Motor neuron (in vitro differentiated cells): ENCODE measurements around the gene LARGE1. TPM values are rescaled to one million over a fixed set of nuclear protein-coding genes. Genes with fewer than 3 reads are reported as not detected.
A peak's percentile ranks its signal among the peaks of the same experiment; 100 is the strongest.

Experiments
- ATAC-seq, 8 experiments: fragments of 200-7000 bp; cut with Tn5 transposase; replicated peaks in 6 of 8; 2 replicates each; pipeline ENCODE4 v1.8.0; 2021; ENCODE audit warnings: mild to moderate bottlenecking in 8 of 8, moderate library complexity in 8 of 8
- H3K27ac ChIP-seq, 2 donors: fragments of 250-450 bp; sonication (Bioruptor Pico); 2 replicates each; pipeline ENCODE4 v1.9.0; 2021; ENCODE audit warnings: antibody characterized with exemption in 2 of 2, mild to moderate bottlenecking in 2 of 2, moderate library complexity in 1 of 2
- H3K4me1 ChIP-seq, 2 donors: fragments of 250-450 bp; sonication (Bioruptor Pico); replicated peaks in 1 of 2; 2 replicates each; pipeline ENCODE4 v1.6.1; 2021; ENCODE audit warnings: antibody characterized with exemption in 2 of 2, mild to moderate bottlenecking in 2 of 2, moderate library complexity in 1 of 2
- H3K4me3 ChIP-seq, 5 donors: fragments of 250-450 bp; sonication (Bioruptor Pico); 2 replicates each; pipeline ENCODE4 v1.9.0; 2021; ENCODE audit warnings: antibody characterized with exemption in 5 of 5, mild to moderate bottlenecking in 5 of 5, moderate library complexity in 4 of 5
- WGBS, 10 experiments: fragments of 450-650 bp; shearing (Covaris generic); methylation state at CpG; one replicate each; pipeline ENCODE4 v1.0.0; 2022; 5-methylcytosine and 5-hydroxymethylcytosine counted together
- in situ Hi-C, 9 experiments: fragments of 400-800 bp; cut with MboI; loops; one replicate each; pipeline ENCODE4 v1.15.0; 2021; ENCODE audit warnings: low sequenced_read_pairs in 9 of 9, low pct_unique_long_range_greater_than_20kb in 2 of 9; ENCODE audit not compliant: unreplicated experiment in 9 of 9
- total RNA-seq, 8 experiments: library from RNA; unstranded; fragments of 300-600 nt; gene quantifications; 2 replicates each; pipeline versions ENCODE4 v1.2.3 to v1.2.4, GENCODE V29; 2022

LARGE1 gene
- total RNA-seq, 8 experiments from 2014 or later = 1.7 to 36.1 (median 20.6) TPM

DNA sequence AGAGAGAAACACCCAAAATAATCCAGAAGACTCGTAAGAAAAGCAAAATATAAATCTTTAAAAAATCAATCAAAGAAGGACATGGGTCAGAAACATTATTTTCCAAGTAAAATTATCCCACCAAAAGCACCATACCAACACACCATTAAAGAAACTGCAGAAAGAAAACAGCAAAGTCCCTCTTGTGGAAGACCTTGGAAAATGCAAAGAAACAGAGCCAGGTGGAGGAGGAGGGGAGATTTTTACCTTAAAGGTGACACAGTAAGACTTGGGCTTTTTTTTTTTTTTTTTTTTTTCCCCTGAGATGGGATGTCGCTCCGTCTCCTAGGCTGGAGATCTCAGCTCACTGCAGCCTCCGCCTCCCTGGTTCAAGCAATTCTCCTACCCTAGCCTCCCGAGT, 123.8 kb downstream of the LARGE1 start:
- Histone ChIP-seq H3K27ac (no peak overlapping the region), H3K4me1 (peaks cover 22 to 23% of the 10 kb centered on the region in 2 donors), H3K4me3 (no peak overlapping the region)
- in situ Hi-C loops = no loop called here
- no peak for ATAC-seq
- 67 to 93% (median 88%) methylated on average over 1 to 4 of the region's 5 CpGs; no CpG with 5 or more reads in 3 of the 10 experiments for WGBS, 10 experiments

- H3K27ac ChIP-seq = peak overlapping the region in 1 of 2 donors; percentile 38
- H3K4me3 ChIP-seq = no peak overlapping the region
- in situ Hi-C loops = no loop called here
- peaks cover 22 to 23% of the 10 kb centered on the region in 2 donors for H3K4me1 ChIP-seq
- 28 to 100% (median 59%) methylated on average over 1 to 3 of the region's 3 CpGs for WGBS, 10 experiments
- ATAC-seq = peak in 3 of 8 experiments; percentile 5 to 23 (median 6)
Observed at GRCh38 chr22:33793475-33793874, 126.8 kb downstream of the LARGE1 start.

DNA sequence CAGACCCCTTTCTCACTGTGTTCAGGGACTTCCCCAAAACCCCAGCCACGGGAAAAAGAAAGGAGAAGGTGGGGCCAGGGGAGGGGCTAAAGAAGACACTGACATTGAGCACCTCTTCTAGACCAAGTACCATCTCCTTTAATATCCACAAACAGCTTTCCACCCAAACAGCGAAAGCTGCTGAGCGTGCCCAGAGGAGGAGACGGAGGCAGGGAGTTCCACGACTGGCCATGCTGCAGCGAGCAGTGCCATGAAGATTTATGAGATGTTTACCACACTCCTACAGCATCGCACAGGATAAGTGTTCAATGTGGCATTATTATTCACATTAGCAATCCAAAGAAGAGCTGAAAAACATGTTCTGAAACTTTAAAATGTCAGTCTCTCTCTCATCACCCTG, 127.4 kb downstream of the LARGE1 start:
- H3K27ac ChIP-seq = peak overlapping the region in 1 of 2 donors; percentile 38
- 0 to 60% (median 34%) methylated on average over 1 to 4 of the region's 7 CpGs; no CpG with 5 or more reads in 5 of the 10 experiments for WGBS, 10 experiments
- peak in 5 of 8 experiments; percentile 95 to 99 (median 98) for ATAC-seq
- in situ Hi-C loops = no loop called here
- H3K4me1 ChIP-seq = peaks cover 22 to 23% of the 10 kb centered on the region in 2 donors
- H3K4me3 ChIP-seq = peak overlapping the region in 1 of 5 donors; percentile 5

DNA sequence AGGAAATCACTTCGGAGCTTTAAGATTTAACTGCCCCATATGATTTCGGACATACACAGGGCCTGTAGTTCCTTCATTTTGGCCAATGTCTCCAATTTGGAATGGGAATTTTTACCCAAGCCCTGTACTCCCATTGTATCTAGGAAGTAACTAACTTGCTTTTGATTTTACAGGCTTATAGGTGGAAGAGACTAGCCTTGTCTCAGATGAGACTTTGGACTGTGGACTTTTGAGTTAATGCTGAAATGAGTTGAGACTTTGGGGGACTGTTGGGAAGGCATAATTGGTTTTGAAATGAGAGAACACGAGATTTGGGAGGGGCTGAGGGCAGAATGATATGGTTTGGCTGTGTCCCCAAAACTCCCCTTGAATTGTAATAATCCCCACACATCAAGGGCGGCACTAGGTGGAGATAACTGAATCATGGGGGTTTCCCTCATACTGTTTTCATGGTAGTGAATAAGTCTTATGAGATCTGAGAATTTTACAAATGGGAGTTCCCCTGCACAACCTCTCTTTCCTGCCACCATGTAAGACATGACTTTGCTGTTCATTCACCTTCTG, 130.5 kb downstream of the LARGE1 start:
- in situ Hi-C loops = no loop called here
- 20 to 100% (median 95%) methylated on average over 1 to 2 of the region's 4 CpGs; no CpG with 5 or more reads in 2 of the 10 experiments for WGBS, 10 experiments
- no peak overlapping the region for H3K27ac ChIP-seq
- no peak overlapping the region for H3K4me3 ChIP-seq
- ATAC-seq = no peak
- H3K4me1 ChIP-seq = peaks cover 30 to 33% of the 10 kb centered on the region in 2 donors

DNA sequence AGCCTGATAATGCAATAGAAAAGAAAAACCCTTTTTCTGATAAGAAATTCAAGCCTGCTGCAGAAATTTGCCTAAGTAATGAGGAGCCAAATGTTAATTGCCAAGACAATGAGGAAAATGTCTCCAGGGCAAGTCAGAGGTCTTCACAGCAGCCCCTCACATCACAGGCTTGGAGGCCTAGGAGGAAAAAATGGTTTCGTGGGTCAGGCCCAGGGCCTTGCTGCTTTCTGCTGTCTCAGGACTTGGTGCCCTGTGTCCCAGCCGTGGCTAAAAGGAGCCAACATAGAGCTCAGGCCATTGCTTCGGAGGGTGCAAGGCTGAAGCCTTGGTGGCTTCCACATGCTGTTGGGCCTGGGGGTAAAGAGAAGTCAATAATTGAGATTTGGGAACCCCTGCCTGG, 131.3 kb downstream of the LARGE1 start:
- 50 to 100% (median 87%) methylated on average over 1 to 3 of the region's 3 CpGs; no CpG with 5 or more reads in 4 of the 10 experiments for WGBS, 10 experiments
- Histone ChIP-seq H3K27ac (no peak overlapping the region), H3K4me1 (peaks cover 27 to 30% of the 10 kb centered on the region in 2 donors), H3K4me3 (no peak overlapping the region)
- no peak for ATAC-seq
- in situ Hi-C loops = no loop called here

DNA sequence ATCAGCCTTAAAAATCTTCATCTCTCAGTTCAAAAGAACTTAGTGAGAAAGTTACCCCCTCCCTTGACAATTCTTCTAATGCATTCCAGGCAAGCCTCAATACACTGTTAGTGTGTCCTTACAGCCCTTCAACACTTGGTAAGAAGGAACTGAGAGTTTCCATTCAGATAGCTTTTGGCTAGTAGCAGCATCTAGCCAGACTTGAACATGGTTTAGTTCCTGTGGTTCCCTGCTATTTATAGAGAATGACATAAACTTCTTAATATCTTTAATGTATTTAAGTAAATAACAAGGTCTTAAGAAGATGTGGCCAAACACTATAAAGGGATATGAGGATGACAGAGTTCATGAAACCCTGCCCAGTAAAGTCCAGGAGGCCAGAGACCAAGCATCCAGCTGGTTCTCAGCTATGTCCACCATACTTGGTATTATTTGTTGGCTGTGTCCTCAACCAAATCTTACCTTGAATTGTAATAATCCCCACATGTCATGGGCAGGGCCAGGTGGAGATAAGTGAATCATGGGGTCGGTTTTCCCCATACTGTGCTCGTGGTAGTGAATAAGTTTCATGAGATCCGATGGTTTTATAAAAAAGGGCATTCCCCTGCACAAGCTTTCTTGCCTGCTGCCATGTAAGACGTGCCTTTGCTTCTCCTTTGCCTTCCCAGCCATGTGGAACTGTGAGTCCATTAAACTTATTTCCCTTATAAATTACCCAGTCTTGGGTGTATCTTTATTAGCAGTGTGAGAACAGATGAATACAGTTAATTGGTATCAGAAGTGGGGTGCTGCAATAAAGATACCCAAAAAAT, 132.4 kb downstream of the LARGE1 start:
- in situ Hi-C loops = no loop called here
- no peak overlapping the region for H3K27ac ChIP-seq
- ATAC-seq = no peak
- WGBS, 10 experiments = 50 to 100% (median 91%) methylated on average over 1 to 4 of the region's 4 CpGs; no CpG with 5 or more reads in 1 of the 10 experiments
- H3K4me1 ChIP-seq = peaks cover 16 to 21% of the 10 kb centered on the region in 2 donors
- no peak overlapping the region for H3K4me3 ChIP-seq

- Histone ChIP-seq H3K27ac (no peak overlapping the region), H3K4me1 (peaks cover 7 to 15% of the 10 kb centered on the region in 2 donors), H3K4me3 (no peak overlapping the region)
- in situ Hi-C loops = no loop called here
- no peak for ATAC-seq
Observed at GRCh38 chr22:33786149-33786548, 134.1 kb downstream of the LARGE1 start.

DNA sequence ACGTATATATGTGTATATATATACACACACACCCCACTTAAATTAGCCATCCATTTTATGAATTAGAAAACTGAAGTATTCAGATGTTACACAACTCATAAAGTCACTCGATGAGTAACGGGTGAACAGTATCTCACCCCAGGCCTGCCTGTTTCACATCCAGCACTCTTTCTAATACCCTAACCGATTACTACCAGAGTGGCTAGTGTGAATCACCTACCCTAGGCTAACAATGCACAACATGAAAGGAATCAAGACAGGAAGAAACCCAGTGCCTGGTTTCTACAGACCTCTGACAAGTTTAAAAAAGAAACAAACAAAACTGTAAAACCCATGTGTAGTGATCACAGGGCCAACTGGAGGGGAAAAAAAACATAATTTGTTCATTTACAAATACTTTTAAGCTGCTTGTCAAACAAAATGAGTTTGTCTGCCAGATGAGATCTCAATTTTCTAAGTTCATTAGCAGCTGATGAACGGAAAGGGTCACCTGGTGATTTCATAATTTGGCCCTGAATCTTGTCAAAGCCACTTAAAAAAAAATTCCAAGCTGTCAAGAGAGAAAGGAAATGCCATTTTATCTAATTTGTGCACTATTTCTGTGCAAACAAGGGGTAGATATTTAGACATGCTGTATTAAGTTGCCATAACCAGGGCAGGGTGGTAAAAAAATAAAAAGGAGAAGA, 134.8 kb downstream of the LARGE1 start:
- in situ Hi-C loops = no loop called here
- ATAC-seq = peak in 2 of 8 experiments; percentile 50
- H3K4me1 ChIP-seq = peaks cover 7 to 22% of the 10 kb centered on the region in 2 donors
- no peak overlapping the region for H3K4me3 ChIP-seq
- H3K27ac ChIP-seq = no peak overlapping the region
- 0 to 100% (median 68%) methylated on average over 1 to 4 of the region's 5 CpGs; no CpG with 5 or more reads in 2 of the 10 experiments for WGBS, 10 experiments

GRCh38 chr22:33781411-33781810, 138.9 kb downstream of the LARGE1 start:
- WGBS, 10 experiments = 0 to 100% (median 80%) methylated on average over 2 to 5 of the region's 5 CpGs; no CpG with 5 or more reads in 3 of the 10 experiments
- Histone ChIP-seq H3K4me3 (no peak overlapping the region), H3K4me1 (peaks cover 12 to 40% of the 10 kb centered on the region in 2 donors), H3K27ac (no peak overlapping the region)
- in situ Hi-C loops = no loop called here
- ATAC-seq = peak in 3 of 8 experiments; percentile 56 to 76 (median 69)

DNA sequence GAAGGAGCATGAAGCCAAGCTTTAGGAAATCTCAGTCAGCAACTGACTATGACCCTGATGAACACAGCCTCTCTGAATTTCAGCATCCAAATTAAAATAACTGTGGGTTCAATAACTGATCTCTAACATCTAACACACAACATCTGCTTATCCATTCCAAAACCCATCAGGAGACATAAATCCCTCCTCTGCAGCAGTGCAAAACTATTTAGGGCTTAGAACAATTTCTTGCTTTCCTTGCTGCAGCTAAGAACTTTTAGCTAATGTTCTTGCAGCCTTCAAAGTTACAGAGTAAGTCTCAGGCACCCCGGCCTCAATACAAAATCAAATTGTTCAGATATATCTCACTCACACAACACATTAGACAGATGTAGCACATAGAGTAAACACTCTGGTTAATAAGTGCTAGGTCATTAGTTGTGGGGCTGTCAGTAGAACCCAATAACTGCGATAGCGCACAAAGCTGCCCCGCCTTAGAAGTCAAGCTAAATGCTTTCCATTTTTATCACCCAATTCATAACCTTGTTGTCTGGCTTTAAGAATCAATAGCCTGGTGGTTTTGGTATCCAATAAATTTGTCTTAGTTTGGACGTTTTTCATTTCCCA, 139.6 kb downstream of the LARGE1 start:
- no peak overlapping the region for H3K27ac ChIP-seq
- in situ Hi-C loops = no loop called here
- H3K4me3 ChIP-seq = no peak overlapping the region
- peak in 1 of 8 experiments; percentile 34 for ATAC-seq
- peaks cover 10 to 33% of the 10 kb centered on the region in 2 donors for H3K4me1 ChIP-seq
- WGBS, 10 experiments = 0 to 86% (median 63%) methylated on average over 1 to 5 of the region's 5 CpGs; no CpG with 5 or more reads in 3 of the 10 experiments

DNA sequence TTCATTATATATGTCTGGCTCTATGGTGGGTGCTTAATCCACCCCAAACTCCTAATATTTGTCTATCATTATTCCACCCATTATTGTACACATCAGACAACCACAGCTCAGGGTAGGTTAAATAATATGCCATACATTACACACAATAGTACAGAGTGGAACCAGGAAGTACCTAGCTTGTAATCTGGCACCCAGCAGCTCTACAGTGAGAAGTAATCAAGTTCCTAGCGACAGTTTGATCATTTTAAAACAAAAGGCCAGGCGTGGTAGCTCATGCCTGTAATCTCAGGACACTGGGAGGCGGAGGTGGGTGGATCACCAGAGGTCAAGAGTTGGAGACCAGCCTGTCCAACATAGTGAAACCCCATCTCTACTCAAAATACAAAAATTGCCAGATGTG, 141.0 kb downstream of the LARGE1 start:
- Histone ChIP-seq H3K4me3 (no peak overlapping the region), H3K4me1 (peaks cover 17 to 39% of the 10 kb centered on the region in 2 donors), H3K27ac (no peak overlapping the region)
- in situ Hi-C loops = no loop called here
- ATAC-seq = no peak
- 53 to 100% (median 83%) methylated on average over 1 to 3 of the region's 3 CpGs; no CpG with 5 or more reads in 3 of the 10 experiments for WGBS, 10 experiments

DNA sequence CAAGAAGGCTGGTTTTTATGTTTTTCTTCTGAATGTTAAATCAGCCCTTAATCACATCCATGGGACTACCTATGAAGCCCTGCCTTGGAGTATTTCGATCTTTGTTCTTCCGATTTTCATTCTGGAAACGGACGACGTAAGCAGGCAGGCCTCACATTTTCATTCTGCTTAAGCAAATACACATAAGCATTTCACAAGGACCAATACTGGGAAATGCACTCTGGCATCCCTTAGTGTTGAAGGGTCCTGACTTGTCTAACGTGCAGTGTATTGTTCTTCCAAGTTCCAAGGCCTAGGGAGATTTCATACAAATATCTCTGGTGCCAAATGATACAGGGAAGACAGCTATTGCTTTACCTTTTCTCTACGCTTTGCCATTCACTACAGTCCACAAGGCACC, 143.8 kb downstream of the LARGE1 start:
- 58 to 84% (median 75%) methylated on average over 1 to 7 of the region's 7 CpGs; no CpG with 5 or more reads in 3 of the 10 experiments for WGBS, 10 experiments
- in situ Hi-C loops = no loop called here
- Histone ChIP-seq H3K4me1 (peaks cover 17 to 43% of the 10 kb centered on the region in 2 donors), H3K4me3 (no peak overlapping the region), H3K27ac (no peak overlapping the region)
- peak in 1 of 8 experiments; percentile 43 for ATAC-seq
